Spleen (tissue), 11 donors: ENCODE measurements around the gene BPIFB1. TPM values are rescaled to one million over a fixed set of nuclear protein-coding genes. Genes with fewer than 3 reads are reported as not detected.

Experiments used
- DNase-seq: peaks from one replicate; pipeline ENCODE4 v3.0.0-alpha.2; 2020
- H3K27ac ChIP-seq, 8 donors: fragments of 200-600 bp; sonication (generic) in 7 of 8; 1 replicate in 4 of 8; 2 replicates in 4 of 8; pipeline versions ENCODE4 v1.5.0 to v1.8.0; 2016 to 2021; ENCODE audit warnings: inconsistent platforms in 4 of 8, mild to moderate bottlenecking in 4 of 8, moderate library complexity in 1 of 8
- H3K27me3 ChIP-seq, 7 donors: fragments of 200-600 bp; sonication (generic) in 6 of 7; replicated peaks in 1 of 7; 1 replicate in 4 of 7; 2 replicates in 3 of 7; pipeline versions ENCODE4 v1.5.0 to v1.8.0; 2016 to 2021; ENCODE audit warnings: inconsistent platforms in 3 of 7, mild to moderate bottlenecking in 1 of 7
- H3K36me3 ChIP-seq, 6 donors: fragments of 200-600 bp; sonication (generic) in 5 of 6; 1 replicate in 4 of 6; 2 replicates in 2 of 6; pipeline versions ENCODE4 v1.5.0 to v1.8.0; 2016 to 2021; ENCODE audit warnings: inconsistent platforms in 2 of 6
- H3K4me1 ChIP-seq, 6 donors: fragments of 200-600 bp; sonication (generic) in 5 of 6; 1 replicate in 3 of 6; 2 replicates in 3 of 6; pipeline versions ENCODE4 v1.5.0 to v1.8.0; 2016 to 2021; ENCODE audit warnings: inconsistent platforms in 3 of 6
- H3K4me3 ChIP-seq, 8 donors: fragments of 200-600 bp; sonication (generic) in 7 of 8; 1 replicate in 4 of 8; 2 replicates in 4 of 8; pipeline versions ENCODE4 v1.5.0 to v1.8.0; 2016 to 2021; ENCODE audit warnings: inconsistent platforms in 4 of 8, mild to moderate bottlenecking in 4 of 8, moderate library complexity in 2 of 8
- H3K9me3 ChIP-seq, 8 donors: fragments of 200-600 bp; sonication (generic) in 7 of 8; 1 replicate in 4 of 8; 2 replicates in 4 of 8; pipeline versions ENCODE4 v1.5.0 to v1.8.0; 2016 to 2021; ENCODE audit warnings: inconsistent platforms in 4 of 8
- CTCF ChIP-seq, 11 experiments: fragments of 200-600 bp in 7 of 11; fragments of 450-650 bp in 4 of 11; sonication (generic) in 4 of 11; IDR thresholded peaks in 8 of 11; conservative IDR thresholded peaks in 3 of 11; 1 replicate in 7 of 11; 2 replicates in 4 of 11; pipeline versions ENCODE4 v1.4.0 to v1.8.0; 2016 to 2021; ENCODE audit warnings: antibody characterized with exemption in 11 of 11, inconsistent platforms in 4 of 11, mild to moderate bottlenecking in 1 of 11
- POLR2A ChIP-seq, 3 donors: fragments of 450-650 bp; IDR thresholded peaks; one replicate each; pipeline ENCODE4 v1.5.1; 2017; ENCODE audit warnings: antibody characterized with exemption in 3 of 3, mild to moderate bottlenecking in 1 of 3
- POLR2AphosphoS5 ChIP-seq, 3 donors: sonication (generic); formaldehyde crosslinking; IDR thresholded peaks; one replicate each; pipeline ENCODE4 v1.5.1; 2017; ENCODE audit warnings: antibody characterized with exemption in 3 of 3
- WGBS, 5 donors: extraction: QIAGEN DNeasy Blood & Tissue Kit in 3 of 5; methylation state at CpG; one replicate each; pipeline versions ENCODE4 v1.1.5 to v1.1.7; 2013 to 2018; 5-methylcytosine and 5-hydroxymethylcytosine counted together
- intact Hi-C: fragments of 100-400 bp; cut with DNase I; formaldehyde crosslinking; loops from one replicate; pipeline ENCODE4 v1.15.0; 2023; ENCODE audit warnings: low total_unique reads
- polyA plus RNA-seq, 3 donors: library from polyadenylated mRNA; stranded (reverse); fragments of 200-250 nt; gene quantifications; one replicate each; pipeline ENCODE4 v1.2.1, GENCODE V29; 2013
- total RNA-seq, 7 donors: library from RNA; depleted of rRNA in 3 of 7; stranded (reverse); fragments of >200 nt in 3 of 7; fragmentation: NEBNext Ultra II Directional in 4 of 7; extraction: Animal tissue kit (Norgen Biotek cat#: 25700) in 4 of 7; gene quantifications; one replicate each; pipeline versions ENCODE4 v1.1.0 to v1.2.1, GENCODE V29; 2016 to 2021
- donor health status: healthy with polysubstance abuse.
- donor health status: DM: no; HTN: no; CAD: no; lungs with moderate emphysema.
- donor health status: DM: no; HTN: no; CAD: no.
- donor health status: Bipolar disorder and iron deficiency.
- donor health status: healthy.
- donor health status: DM: no; HTN: no; CAD: no.
- donor health status: DM: yes; HTN: yes; CAD: no.

Gene BPIFB1
- total and polyA plus RNA-seq, 10 donors, result 0.06 TPM; not detected in 8

- no peak for TF ChIP-seq POLR2A (IDR thresholded peaks at IDR 0.05)
- TF ChIP-seq POLR2AphosphoS5 (IDR thresholded peaks at IDR 0.05), result no peak
- no peak for TF ChIP-seq CTCF (IDR thresholded peaks at IDR 0.05 in 8 of 11, conservative IDR thresholded peaks at IDR 0.05 in 3 of 11)
- Histone ChIP-seq H3K36me3 (no peaks in the 10 kb centered on the region), H3K9me3 (no peaks in the 10 kb centered on the region), H3K27me3 (peaks cover 0 to 43% (median 0%) of the 10 kb centered on the region in 7 donors), H3K4me3 (no peak overlapping the region), H3K27ac (no peak overlapping the region), H3K4me1 (no peaks in the 10 kb centered on the region)
- intact Hi-C loops, result no loop called here
- no peak for DNase-seq
- 69 to 84% (median 81%) methylated on average over 6 of the region's 6 CpGs for WGBS, 5 donors
Observed at GRCh38 chr20:33279261-33279910, 3.6 kb upstream of the BPIFB1 start.

GRCh38 chr20:33280000-33280680, 2.9 kb upstream of the BPIFB1 start:
- intact Hi-C loops, result no loop called here
- WGBS, 5 donors, result 79 to 88% (median 83%) methylated on average over 9 of the region's 9 CpGs
- H3K4me3 ChIP-seq, result no peak overlapping the region
- no peak for DNase-seq
- TF ChIP-seq POLR2AphosphoS5 (IDR thresholded peaks at IDR 0.05), result no peak
- TF ChIP-seq CTCF (IDR thresholded peaks at IDR 0.05 in 8 of 11, conservative IDR thresholded peaks at IDR 0.05 in 3 of 11), result no peak
- no peaks in the 10 kb centered on the region for H3K36me3 ChIP-seq
- peaks cover 0 to 51% (median 0%) of the 10 kb centered on the region in 7 donors for H3K27me3 ChIP-seq
- no peaks in the 10 kb centered on the region for H3K9me3 ChIP-seq
- no peak overlapping the region for H3K27ac ChIP-seq
- no peaks in the 10 kb centered on the region for H3K4me1 ChIP-seq

- H3K4me3 ChIP-seq, result no peak overlapping the region
- H3K4me1 ChIP-seq, result no peaks in the 10 kb centered on the region
Observed at GRCh38 chr20:33280775-33281174, 2.2 kb upstream of the BPIFB1 start.

More at GRCh38 chr20:33280775-33281174, 2.2 kb upstream of the BPIFB1 start:
- Histone ChIP-seq H3K9me3 (no peaks in the 10 kb centered on the region), H3K27ac (no peak overlapping the region), H3K27me3 (peaks cover 0 to 54% (median 0%) of the 10 kb centered on the region in 7 donors), H3K36me3 (no peaks in the 10 kb centered on the region)
- TF ChIP-seq CTCF (IDR thresholded peaks at IDR 0.05 in 8 of 11, conservative IDR thresholded peaks at IDR 0.05 in 3 of 11) (no peak), POLR2A (IDR thresholded peaks at IDR 0.05) (no peak), POLR2AphosphoS5 (IDR thresholded peaks at IDR 0.05) (no peak)
- WGBS, 5 donors, result 92 to 99% (median 94%) methylated on average over 7 of the region's 7 CpGs
- DNase-seq, result no peak
- intact Hi-C loops, result no loop called here
